Stomach (tissue), 4 donors: ENCODE results near the gene FHOD1.

Source experiments
- EP300 ChIP-seq: sonication (generic); formaldehyde crosslinking; IDR thresholded peaks from one replicate; pipeline ENCODE4 v1.6.1; 2017; ENCODE audit warnings: antibody characterized with exemption
- POLR2A ChIP-seq, 4 donors: fragments of 450-650 bp; IDR thresholded peaks; one replicate each; pipeline ENCODE4 v1.6.1; 2016; ENCODE audit warnings: antibody characterized with exemption in 4 of 4, control low read depth in 2 of 4, mild to moderate bottlenecking in 1 of 4, moderate library complexity in 1 of 4
- POLR2AphosphoS5 ChIP-seq, 3 donors: sonication (generic); formaldehyde crosslinking; IDR thresholded peaks; one replicate each; pipeline ENCODE4 v1.6.1; 2016; ENCODE audit warnings: antibody characterized with exemption in 3 of 3
- TF ChIP-seq, protein P1 (sequence below), 7 experiments: fragments of 450-650 bp in 4 of 7; fragments of 200-600 bp in 3 of 7; sonication (generic) in 3 of 7; IDR thresholded peaks; one replicate each; pipeline ENCODE4 v1.5.1; 2016 to 2019; ENCODE audit warnings: antibody characterized with exemption in 7 of 7, control low read depth in 2 of 7, mild to moderate bottlenecking in 1 of 7

GRCh38 chr16:67281536-67282446 is 34.5 kb upstream of the FHOD1 start:
- TF ChIP-seq, protein P1, sequence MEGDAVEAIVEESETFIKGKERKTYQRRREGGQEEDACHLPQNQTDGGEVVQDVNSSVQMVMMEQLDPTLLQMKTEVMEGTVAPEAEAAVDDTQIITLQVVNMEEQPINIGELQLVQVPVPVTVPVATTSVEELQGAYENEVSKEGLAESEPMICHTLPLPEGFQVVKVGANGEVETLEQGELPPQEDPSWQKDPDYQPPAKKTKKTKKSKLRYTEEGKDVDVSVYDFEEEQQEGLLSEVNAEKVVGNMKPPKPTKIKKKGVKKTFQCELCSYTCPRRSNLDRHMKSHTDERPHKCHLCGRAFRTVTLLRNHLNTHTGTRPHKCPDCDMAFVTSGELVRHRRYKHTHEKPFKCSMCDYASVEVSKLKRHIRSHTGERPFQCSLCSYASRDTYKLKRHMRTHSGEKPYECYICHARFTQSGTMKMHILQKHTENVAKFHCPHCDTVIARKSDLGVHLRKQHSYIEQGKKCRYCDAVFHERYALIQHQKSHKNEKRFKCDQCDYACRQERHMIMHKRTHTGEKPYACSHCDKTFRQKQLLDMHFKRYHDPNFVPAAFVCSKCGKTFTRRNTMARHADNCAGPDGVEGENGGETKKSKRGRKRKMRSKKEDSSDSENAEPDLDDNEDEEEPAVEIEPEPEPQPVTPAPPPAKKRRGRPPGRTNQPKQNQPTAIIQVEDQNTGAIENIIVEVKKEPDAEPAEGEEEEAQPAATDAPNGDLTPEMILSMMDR (IDR thresholded peaks at IDR 0.05), result no peak
- TF ChIP-seq EP300, result no peak
- no peak for TF ChIP-seq POLR2A (IDR thresholded peaks at IDR 0.05)
- no peak for TF ChIP-seq POLR2AphosphoS5 (IDR thresholded peaks at IDR 0.05)
